ENCODE data around the gene NUBP1. TPM values are rescaled to one million over a fixed set of nuclear protein-coding genes. Genes with fewer than 3 reads are reported as not detected.

Gene NUBP1
- total RNA-seq, 1 experiment from 2014 or later, result 25.4 TPM

GRCh38 chr16:10751291-10751697, 7.7 kb downstream of the NUBP1 start:
- Mint-ChIP-seq H3K4me3 (no peak overlapping the region), H3K9me3 (no peaks in the 10 kb centered on the region), H3K27ac (0 out of 2 replicates have a peak overlapping the region, but pooled peaks have one; percentile 13), H3K36me3 (peaks cover 8% of the 10 kb centered on the region; the same call in 1 of the 2 replicates), H3K4me1 (no peaks in the 10 kb centered on the region), H3K27me3 (ENCODE audit: low read depth) (no peaks in the 10 kb centered on the region)
- peak; percentile 65 for ATAC-seq
- DNase-seq (ENCODE audit: low spot score), result no peak
- ChIA-PET POLR2A (no interaction called here), CTCF (interaction anchor here (0.9 to 1.6 kb wide), 2 partner anchors 167 to 242 kb away, joined by 3 to 7 read pairs; no protein-coding TSS in a partner anchor)
- no peak for TF ChIP-seq CREM (CRISPR knock-in tag; IDR thresholded peaks at IDR 0.05)
- TF ChIP-seq, protein P1, sequence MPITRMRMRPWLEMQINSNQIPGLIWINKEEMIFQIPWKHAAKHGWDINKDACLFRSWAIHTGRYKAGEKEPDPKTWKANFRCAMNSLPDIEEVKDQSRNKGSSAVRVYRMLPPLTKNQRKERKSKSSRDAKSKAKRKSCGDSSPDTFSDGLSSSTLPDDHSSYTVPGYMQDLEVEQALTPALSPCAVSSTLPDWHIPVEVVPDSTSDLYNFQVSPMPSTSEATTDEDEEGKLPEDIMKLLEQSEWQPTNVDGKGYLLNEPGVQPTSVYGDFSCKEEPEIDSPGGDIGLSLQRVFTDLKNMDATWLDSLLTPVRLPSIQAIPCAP (CRISPR knock-in tag; IDR thresholded peaks at IDR 0.05), result no peak
- TF ChIP-seq, protein P2, sequence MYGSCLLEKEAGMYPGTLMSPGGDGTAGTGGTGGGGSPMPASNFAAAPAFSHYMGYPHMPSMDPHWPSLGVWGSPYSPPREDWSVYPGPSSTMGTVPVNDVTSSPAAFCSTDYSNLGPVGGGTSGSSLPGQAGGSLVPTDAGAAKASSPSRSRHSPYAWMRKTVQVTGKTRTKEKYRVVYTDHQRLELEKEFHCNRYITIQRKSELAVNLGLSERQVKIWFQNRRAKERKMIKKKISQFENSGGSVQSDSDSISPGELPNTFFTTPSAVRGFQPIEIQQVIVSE (CRISPR knock-in tag; IDR thresholded peaks at IDR 0.05; ENCODE audit: borderline replicate concordance), result no peak
- TF ChIP-seq, protein P3, sequence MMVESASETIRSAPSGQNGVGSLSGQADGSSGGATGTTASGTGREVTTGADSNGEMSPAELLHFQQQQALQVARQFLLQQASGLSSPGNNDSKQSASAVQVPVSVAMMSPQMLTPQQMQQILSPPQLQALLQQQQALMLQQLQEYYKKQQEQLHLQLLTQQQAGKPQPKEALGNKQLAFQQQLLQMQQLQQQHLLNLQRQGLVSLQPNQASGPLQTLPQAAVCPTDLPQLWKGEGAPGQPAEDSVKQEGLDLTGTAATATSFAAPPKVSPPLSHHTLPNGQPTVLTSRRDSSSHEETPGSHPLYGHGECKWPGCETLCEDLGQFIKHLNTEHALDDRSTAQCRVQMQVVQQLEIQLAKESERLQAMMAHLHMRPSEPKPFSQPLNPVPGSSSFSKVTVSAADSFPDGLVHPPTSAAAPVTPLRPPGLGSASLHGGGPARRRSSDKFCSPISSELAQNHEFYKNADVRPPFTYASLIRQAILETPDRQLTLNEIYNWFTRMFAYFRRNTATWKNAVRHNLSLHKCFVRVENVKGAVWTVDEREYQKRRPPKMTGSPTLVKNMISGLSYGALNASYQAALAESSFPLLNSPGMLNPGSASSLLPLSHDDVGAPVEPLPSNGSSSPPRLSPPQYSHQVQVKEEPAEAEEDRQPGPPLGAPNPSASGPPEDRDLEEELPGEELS (CRISPR knock-in tag; IDR thresholded peaks at IDR 0.05), result no peak

GRCh38 chr16:10752843-10753523, 9.3 kb downstream of the NUBP1 start:
- no peaks in the 10 kb centered on the region for H3K9me3 Mint-ChIP-seq
- H3K4me3 Mint-ChIP-seq, result no peak overlapping the region
- CTCF ChIA-PET, result interaction anchor here (0.6 to 1.4 kb wide), 2 partner anchors 231 to 1933 kb away, joined by 3 read pairs; no protein-coding TSS in a partner anchor
- peaks cover 14% of the 10 kb centered on the region for H3K36me3 Mint-ChIP-seq
- H3K4me1 Mint-ChIP-seq, result no peaks in the 10 kb centered on the region
- 0 out of 2 replicates have a peak overlapping the region, but pooled peaks have one; percentile 7 for H3K27ac Mint-ChIP-seq
- POLR2A ChIA-PET, result no interaction called here
- no peak for DNase-seq (ENCODE audit: low spot score)
- H3K27me3 Mint-ChIP-seq (ENCODE audit: low read depth), result no peaks in the 10 kb centered on the region
- ATAC-seq, result no peak
- TF ChIP-seq, protein P4, sequence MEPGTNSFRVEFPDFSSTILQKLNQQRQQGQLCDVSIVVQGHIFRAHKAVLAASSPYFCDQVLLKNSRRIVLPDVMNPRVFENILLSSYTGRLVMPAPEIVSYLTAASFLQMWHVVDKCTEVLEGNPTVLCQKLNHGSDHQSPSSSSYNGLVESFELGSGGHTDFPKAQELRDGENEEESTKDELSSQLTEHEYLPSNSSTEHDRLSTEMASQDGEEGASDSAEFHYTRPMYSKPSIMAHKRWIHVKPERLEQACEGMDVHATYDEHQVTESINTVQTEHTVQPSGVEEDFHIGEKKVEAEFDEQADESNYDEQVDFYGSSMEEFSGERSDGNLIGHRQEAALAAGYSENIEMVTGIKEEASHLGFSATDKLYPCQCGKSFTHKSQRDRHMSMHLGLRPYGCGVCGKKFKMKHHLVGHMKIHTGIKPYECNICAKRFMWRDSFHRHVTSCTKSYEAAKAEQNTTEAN (CRISPR knock-in tag; IDR thresholded peaks at IDR 0.05), result no peak
- TF ChIP-seq ATF1 (CRISPR knock-in tag; IDR thresholded peaks at IDR 0.05), result no peak
- no peak for TF ChIP-seq ERG (CRISPR knock-in tag; IDR thresholded peaks at IDR 0.05)
- no peak for TF ChIP-seq ZBTB21 (CRISPR knock-in tag; IDR thresholded peaks at IDR 0.05; ENCODE audit: borderline replicate concordance)
- no peak for TF ChIP-seq ZNF416 (CRISPR knock-in tag; IDR thresholded peaks at IDR 0.05)
- TF ChIP-seq, protein P5, sequence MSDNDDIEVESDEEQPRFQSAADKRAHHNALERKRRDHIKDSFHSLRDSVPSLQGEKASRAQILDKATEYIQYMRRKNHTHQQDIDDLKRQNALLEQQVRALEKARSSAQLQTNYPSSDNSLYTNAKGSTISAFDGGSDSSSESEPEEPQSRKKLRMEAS (CRISPR knock-in tag; IDR thresholded peaks at IDR 0.05), result no peak
- no peak for TF ChIP-seq TEAD4 (CRISPR knock-in tag; IDR thresholded peaks at IDR 0.05)
- TF ChIP-seq ZNF532 (CRISPR knock-in tag; IDR thresholded peaks at IDR 0.05; ENCODE audit: borderline replicate concordance), result no peak
- no peak for TF ChIP-seq ZNF396 (CRISPR knock-in tag; IDR thresholded peaks at IDR 0.05; ENCODE audit: borderline replicate concordance)
- TF ChIP-seq, protein P6, sequence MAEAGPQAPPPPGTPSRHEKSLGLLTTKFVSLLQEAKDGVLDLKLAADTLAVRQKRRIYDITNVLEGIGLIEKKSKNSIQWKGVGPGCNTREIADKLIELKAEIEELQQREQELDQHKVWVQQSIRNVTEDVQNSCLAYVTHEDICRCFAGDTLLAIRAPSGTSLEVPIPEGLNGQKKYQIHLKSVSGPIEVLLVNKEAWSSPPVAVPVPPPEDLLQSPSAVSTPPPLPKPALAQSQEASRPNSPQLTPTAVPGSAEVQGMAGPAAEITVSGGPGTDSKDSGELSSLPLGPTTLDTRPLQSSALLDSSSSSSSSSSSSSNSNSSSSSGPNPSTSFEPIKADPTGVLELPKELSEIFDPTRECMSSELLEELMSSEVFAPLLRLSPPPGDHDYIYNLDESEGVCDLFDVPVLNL (CRISPR knock-in tag; IDR thresholded peaks at IDR 0.05; ENCODE audit: borderline replicate concordance, low read depth), result no peak
- TF ChIP-seq NFYB (CRISPR knock-in tag; conservative IDR thresholded peaks at IDR 0.05; ENCODE audit: low read depth), result no peak
- TF ChIP-seq TCF7 (CRISPR knock-in tag; IDR thresholded peaks at IDR 0.05; ENCODE audit: low read depth), result no peak
- no peak for TF ChIP-seq CREB1 (CRISPR knock-in tag; IDR thresholded peaks at IDR 0.05)
- TF ChIP-seq JAZF1 (CRISPR knock-in tag; IDR thresholded peaks at IDR 0.05), result no peak
- TF ChIP-seq ZNF138 (CRISPR knock-in tag; conservative IDR thresholded peaks at IDR 0.05), result no peak
- TF ChIP-seq, protein P7, sequence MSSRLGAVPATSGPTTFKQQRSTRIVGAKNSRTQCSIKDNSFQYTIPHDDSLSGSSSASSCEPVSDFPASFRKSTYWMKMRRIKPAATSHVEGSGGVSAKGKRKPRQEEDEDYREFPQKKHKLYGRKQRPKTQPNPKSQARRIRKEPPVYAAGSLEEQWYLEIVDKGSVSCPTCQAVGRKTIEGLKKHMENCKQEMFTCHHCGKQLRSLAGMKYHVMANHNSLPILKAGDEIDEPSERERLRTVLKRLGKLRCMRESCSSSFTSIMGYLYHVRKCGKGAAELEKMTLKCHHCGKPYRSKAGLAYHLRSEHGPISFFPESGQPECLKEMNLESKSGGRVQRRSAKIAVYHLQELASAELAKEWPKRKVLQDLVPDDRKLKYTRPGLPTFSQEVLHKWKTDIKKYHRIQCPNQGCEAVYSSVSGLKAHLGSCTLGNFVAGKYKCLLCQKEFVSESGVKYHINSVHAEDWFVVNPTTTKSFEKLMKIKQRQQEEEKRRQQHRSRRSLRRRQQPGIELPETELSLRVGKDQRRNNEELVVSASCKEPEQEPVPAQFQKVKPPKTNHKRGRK (CRISPR knock-in tag; IDR thresholded peaks at IDR 0.05; ENCODE audit: borderline replicate concordance), result no peak
